ENCODE results near the gene AGO4.
A peak's percentile ranks its signal among the peaks of the same experiment; 100 is the strongest.
"Not testable (repeated sequence)": the region's sequence is repeated elsewhere in the genome, so short reads cannot be mapped to it uniquely, and the experiment has no call there.

Gene AGO4

GRCh38 chr1:35869245-35869950 lies 61.6 kb downstream of the AGO4 start:
- DNase-seq = not testable (repeated sequence)

- DNase-seq = no peak
Measured at GRCh38 chr1:35870651-35871309, 63.0 kb downstream of the AGO4 start.

- no peak for DNase-seq
Measured at GRCh38 chr1:35873243-35873750, 65.5 kb downstream of the AGO4 start.

GRCh38 chr1:35874115-35874514 lies 66.3 kb downstream of the AGO4 start:
- DNase-seq = not testable (repeated sequence)

GRCh38 chr1:35876988-35877387 lies 69.2 kb downstream of the AGO4 start:
- no peak for DNase-seq

- DNase-seq = no peak
Measured at GRCh38 chr1:35881850-35882273, 74.0 kb downstream of the AGO4 start.

- DNase-seq = no peak
Measured at GRCh38 chr1:35882586-35882944, 74.7 kb downstream of the AGO4 start.

GRCh38 chr1:35882945-35883634 lies 75.3 kb downstream of the AGO4 start, which contains the start of gene AGO1:
Gene AGO1 (plus strand): TSS chr1:35883209. CDS start chr1:35883422, 213 bp downstream.
- peak; percentile 91 for DNase-seq

GRCh38 chr1:35883635-35884101 lies 75.9 kb downstream of the AGO4 start:
- DNase-seq = peak; percentile 49

- DNase-seq = no peak
Measured at GRCh38 chr1:35884934-35885333, 77.1 kb downstream of the AGO4 start.

- peak; percentile 47 for DNase-seq
Measured at GRCh38 chr1:35885961-35886558, 78.2 kb downstream of the AGO4 start.

GRCh38 chr1:35886577-35887431 lies 79.0 kb downstream of the AGO4 start:
- DNase-seq = no peak

- no peak for DNase-seq
Measured at GRCh38 chr1:35887508-35887907, 79.7 kb downstream of the AGO4 start.

GRCh38 chr1:35888255-35888654 lies 80.4 kb downstream of the AGO4 start:
- DNase-seq = no peak

GRCh38 chr1:35888981-35889380 lies 81.2 kb downstream of the AGO4 start:
- not testable (repeated sequence) for DNase-seq

GRCh38 chr1:35893051-35893879 lies 85.4 kb downstream of the AGO4 start:
- DNase-seq = no peak

GRCh38 chr1:35894183-35894582 lies 86.4 kb downstream of the AGO4 start:
- DNase-seq = no peak

- no peak for DNase-seq
Measured at GRCh38 chr1:35894656-35895055, 86.8 kb downstream of the AGO4 start.

GRCh38 chr1:35899941-35900340 lies 92.1 kb downstream of the AGO4 start:
- DNase-seq = no peak

- no peak for DNase-seq
Measured at GRCh38 chr1:35901235-35901634, 93.4 kb downstream of the AGO4 start.

- DNase-seq = no peak
Measured at GRCh38 chr1:35902671-35903070, 94.9 kb downstream of the AGO4 start.
